Heart right ventricle (tissue), 16 donors: ENCODE measurements around the gene SAMD1. TPM values are rescaled to one million over a fixed set of nuclear protein-coding genes. Genes with fewer than 3 reads are reported as not detected.
A peak's percentile ranks its signal among the peaks of the same experiment; 100 is the strongest.

Experiments
- ATAC-seq, 8 donors: fragments of 200-7000 bp; cut with Tn5 transposase; one replicate each; pipeline ENCODE4 v1.9.1; 2020; ENCODE audit warnings: mild to moderate bottlenecking in 8 of 8, moderate library complexity in 8 of 8, moderate number of reproducible peaks in 1 of 8
- DNase-seq, 2 donors: peaks; one replicate each; pipeline ENCODE4 v3.0.0-alpha.2; 2020
- H3K27ac ChIP-seq, 10 donors: fragments of 200-600 bp; sonication (generic) in 2 of 10; one replicate each; pipeline versions ENCODE4 v1.5.0 to v1.8.0; 2020 to 2022; ENCODE audit warnings: mild to moderate bottlenecking in 3 of 10
- H3K27me3 ChIP-seq, 7 donors: fragments of 200-600 bp; one replicate each; pipeline ENCODE4 v1.8.0; 2021 to 2022; ENCODE audit warnings: mild to moderate bottlenecking in 2 of 7
- H3K36me3 ChIP-seq, 9 donors: fragments of 200-600 bp; sonication (generic) in 1 of 9; one replicate each; pipeline versions ENCODE4 v1.5.0 to v1.8.0; 2020 to 2022; ENCODE audit warnings: mild to moderate bottlenecking in 2 of 9
- H3K4me1 ChIP-seq, 9 donors: fragments of 200-600 bp; sonication (generic) in 1 of 9; one replicate each; pipeline versions ENCODE4 v1.5.0 to v1.8.0; 2020 to 2022; ENCODE audit warnings: mild to moderate bottlenecking in 4 of 9
- H3K4me3 ChIP-seq, 10 donors: fragments of 200-600 bp; sonication (generic) in 2 of 10; one replicate each; pipeline versions ENCODE4 v1.5.0 to v1.8.0; 2020 to 2022; ENCODE audit warnings: mild to moderate bottlenecking in 7 of 10, moderate library complexity in 2 of 10
- H3K9me3 ChIP-seq, 11 donors: fragments of 200-600 bp in 10 of 11; sonication (generic) in 2 of 11; one replicate each; pipeline versions ENCODE4 v1.5.0 to v1.8.0; 2013 to 2022; ENCODE audit warnings: mild to moderate bottlenecking in 2 of 11, control low read depth in 1 of 11, moderate library complexity in 1 of 11
- CTCF ChIP-seq, 9 donors: fragments of 200-600 bp; sonication (generic) in 2 of 9; IDR thresholded peaks; one replicate each; pipeline versions ENCODE4 v1.5.0 to v1.8.0; 2021 to 2022; ENCODE audit warnings: antibody characterized with exemption in 9 of 9, mild to moderate bottlenecking in 5 of 9, moderate library complexity in 1 of 9
- WGBS, 2 donors: extraction: QIAGEN DNeasy Blood & Tissue Kit; methylation state at CpG; one replicate each; pipeline ENCODE4 v1.1.7; 2013; ENCODE audit warnings: inconsistent platforms in 1 of 2; 5-methylcytosine and 5-hydroxymethylcytosine counted together
- intact Hi-C, 10 donors: fragments of 100-400 bp; cut with DNase I; formaldehyde crosslinking; loops; one replicate each; pipeline versions ENCODE4 v1.11.1 to v1.14.2; 2022
- polyA plus RNA-seq, 2 donors: library from polyadenylated mRNA; stranded (reverse); fragments of 200-250 nt; gene quantifications; one replicate each; pipeline ENCODE4 v1.2.3, GENCODE V29; 2013
- total RNA-seq, 10 donors: library from RNA; stranded (reverse); fragmentation: NEBNext Ultra II Directional in 3 of 10; extraction: Animal tissue kit (Norgen Biotek cat#: 25700) in 3 of 10; gene quantifications; one replicate each; pipeline versions ENCODE4 v1.2.1 to v1.2.4, GENCODE V29; 2021 to 2023
- donor health status: Arrhythmogenic right ventricular cardiomyopathy.
- donor health status: ischemic (EF 13 %, LVEDD 7.1; RV severe dilation, severe dysfunction).
- donor health status: healthy with polysubstance abuse.
- donor health status: DM: no; HTN: yes; CAD: no.
- donor health status: DM: no; HTN: no; CAD: no.
- donor health status: ischemic (EF 25% LVEDD 6.9; RV normal size, moderate dysfunction).
- donor health status: ischemic (EF 25% LVEDD 5.7; RV mildly dilated, moderate dysfunction).
- donor health status: healthy.
- donor health status: DM: yes; HTN: yes; CAD: no.
- donor health status: Ischemic cardiomyopathy.
- donor health status: ischemic (EF 35%, LVEDD 5.7; RV mildly dilated, moderate dysfunction).
- donor health status: nonischemic (EF 11% LVEDD 7.7; RV severe dilation, severe dysfunction).
- donor health status: DM: yes; HTN: yes; CAD: no.
- donor health status: PGD.
- donor health status: ischemic (EF 29% LVEDD 5.4; RV normal size, mild dysfunction).
- donor health status: nonischemic (EF 23%, LVEDD 6.1; RV moderate dilation, normal function).

Gene SAMD1
- total and polyA plus RNA-seq, 12 donors: 26.7 to 55.3 (median 34.7) TPM

GRCh38 chr19:14119146-14119545 is 28.6 kb upstream of the SAMD1 start:
- ATAC-seq (no peak), DNase-seq (no peak)
- H3K36me3 ChIP-seq: no peaks in the 10 kb centered on the region
- intact Hi-C loops: loop anchor here in 8 of 10 donors (5.0 kb wide), 2 partner anchors 37 to 42 kb away; no protein-coding TSS in a partner anchor
- peak overlapping the region; percentile 86 to 100 (median 99) for H3K27ac ChIP-seq
- no peaks in the 10 kb centered on the region for H3K9me3 ChIP-seq
- no peaks in the 10 kb centered on the region for H3K27me3 ChIP-seq
- 29 to 42% methylated on average over 3 of the region's 3 CpGs for WGBS, 2 donors
- peak overlapping the region in 8 of 10 donors; percentile 36 to 95 (median 62) for H3K4me3 ChIP-seq
- TF ChIP-seq CTCF (IDR thresholded peaks at IDR 0.05): no peak
- peaks cover 26 to 52% (median 47%) of the 10 kb centered on the region in 9 donors for H3K4me1 ChIP-seq

- H3K4me1 ChIP-seq: peaks cover 31 to 59% (median 55%) of the 10 kb centered on the region in 9 donors
- peak in 1 of 9 donors; percentile 6 for TF ChIP-seq CTCF (IDR thresholded peaks at IDR 0.05)
- 1 to 2% methylated on average over 52 to 61 of the region's 61 CpGs for WGBS, 2 donors
Measured at GRCh38 chr19:14118165-14119051, 27.9 kb upstream of the SAMD1 start.

GRCh38 chr19:14117668-14118164 is 27.2 kb upstream of the SAMD1 start, which contains the start of gene PRKACA:
Gene PRKACA (minus strand): TSS chr19:14117762. CDS start chr19:14117547, 215 bp downstream.
- intact Hi-C loops: loop anchor here in 8 of 10 donors (1.0 to 5.0 kb wide), 4 partner anchors 19 to 40 kb away; partner anchors contain the start of genes ASF1B (in 1 of the 8) and SAMD1 (in 1 of the 8)
- no peak for TF ChIP-seq CTCF (IDR thresholded peaks at IDR 0.05)
- 0% methylated on average over 46 to 67 of the region's 67 CpGs for whole genome bisulfite sequencing, 2 donors
- no peaks in the 10 kb centered on the region for H3K27me3 ChIP-seq
- H3K9me3 ChIP-seq: no peaks in the 10 kb centered on the region
- no peaks in the 10 kb centered on the region for H3K36me3 ChIP-seq
- peak within 1 kb of the TSS; percentile 83 to 96 (median 90) for H3K4me3 ChIP-seq
- peak within 1 kb of the TSS; percentile 86 to 100 (median 99) for H3K27ac ChIP-seq
- peak; percentile 85 to 95 (median 90) for ATAC-seq
- peaks cover 38 to 66% (median 62%) of the 10 kb centered on the region in 9 donors for H3K4me1 ChIP-seq
- peak; percentile 98 to 99 for DNase-seq

More at GRCh38 chr19:14118165-14119051, 27.9 kb upstream of the SAMD1 start:
- H3K27ac ChIP-seq: peak overlapping the region; percentile 86 to 100 (median 99)
- peak overlapping the region; percentile 16 to 95 (median 60) for H3K4me3 ChIP-seq
- DNase-seq (peak; percentile 71 to 78), ATAC-seq (peak; percentile 41 to 66 (median 50))
- intact Hi-C loops: loop anchor here in 8 of 10 donors (1.0 to 5.0 kb wide), 3 partner anchors 18 to 41 kb away; partner anchors contain the start of gene ASF1B (in 1 of the 8)
- H3K27me3 ChIP-seq: no peaks in the 10 kb centered on the region
- H3K36me3 ChIP-seq: no peaks in the 10 kb centered on the region
- H3K9me3 ChIP-seq: no peaks in the 10 kb centered on the region
